GM19193 (cell line): ENCODE data around the gene UBE2E2.

Source experiments
- POLR2A ChIP-seq: IDR thresholded peaks from 4 replicates; pipeline ENCODE4 v1.6.1; 2011; ENCODE audit not compliant: insufficient read depth, insufficient read length; ENCODE audit errors: extremely low read depth

UBE2E2 gene

GRCh38 chr3:23481616-23482278, 278.6 kb downstream of the UBE2E2 start:
- no peak for TF ChIP-seq POLR2A

GRCh38 chr3:23484386-23484785, 281.3 kb downstream of the UBE2E2 start:
- TF ChIP-seq POLR2A: no peak

GRCh38 chr3:23485922-23486321, 282.8 kb downstream of the UBE2E2 start:
- TF ChIP-seq POLR2A: no peak

- no peak for TF ChIP-seq POLR2A
These were observed 283.9 kb downstream of the UBE2E2 start for GRCh38 chr3:23487015-23487414.

- TF ChIP-seq POLR2A: no peak
These were observed 285.5 kb downstream of the UBE2E2 start for GRCh38 chr3:23488618-23489017.

- TF ChIP-seq POLR2A: no peak
These were observed 286.4 kb downstream of the UBE2E2 start for GRCh38 chr3:23489300-23490158.

GRCh38 chr3:23490459-23490858, 287.3 kb downstream of the UBE2E2 start:
- no peak for TF ChIP-seq POLR2A

- no peak for TF ChIP-seq POLR2A
These were observed 288.9 kb downstream of the UBE2E2 start for GRCh38 chr3:23492057-23492456.

GRCh38 chr3:23493889-23494288, 290.8 kb downstream of the UBE2E2 start:
- no peak for TF ChIP-seq POLR2A

- TF ChIP-seq POLR2A: no peak
These were observed 291.8 kb downstream of the UBE2E2 start for GRCh38 chr3:23494967-23495366.

- TF ChIP-seq POLR2A: no peak
These were observed 292.4 kb downstream of the UBE2E2 start for GRCh38 chr3:23495507-23495906.

GRCh38 chr3:23496165-23496564, 293.0 kb downstream of the UBE2E2 start:
- no peak for TF ChIP-seq POLR2A

- TF ChIP-seq POLR2A: no peak
These were observed 294.0 kb downstream of the UBE2E2 start for GRCh38 chr3:23497156-23497555.

GRCh38 chr3:23501201-23501802, 298.2 kb downstream of the UBE2E2 start:
- no peak for TF ChIP-seq POLR2A

- no peak for TF ChIP-seq POLR2A
These were observed 305.3 kb downstream of the UBE2E2 start for GRCh38 chr3:23508464-23508863.

GRCh38 chr3:23518441-23518840, 315.3 kb downstream of the UBE2E2 start:
- TF ChIP-seq POLR2A: no peak
